Stimulated activated naive CD4-positive, alpha-beta T cell treated with Interleukin-2 at 50 U/mL for 16 hours (primary cell): ENCODE measurements around the gene KCNH6.
A peak's percentile ranks its signal among the peaks of the same experiment; 100 is the strongest.

Experiments
- DNase-seq: peaks from one replicate; lab custom pipeline; 2025; lab: John Stamatoyannopoulos, UW

Gene KCNH6, protein sequence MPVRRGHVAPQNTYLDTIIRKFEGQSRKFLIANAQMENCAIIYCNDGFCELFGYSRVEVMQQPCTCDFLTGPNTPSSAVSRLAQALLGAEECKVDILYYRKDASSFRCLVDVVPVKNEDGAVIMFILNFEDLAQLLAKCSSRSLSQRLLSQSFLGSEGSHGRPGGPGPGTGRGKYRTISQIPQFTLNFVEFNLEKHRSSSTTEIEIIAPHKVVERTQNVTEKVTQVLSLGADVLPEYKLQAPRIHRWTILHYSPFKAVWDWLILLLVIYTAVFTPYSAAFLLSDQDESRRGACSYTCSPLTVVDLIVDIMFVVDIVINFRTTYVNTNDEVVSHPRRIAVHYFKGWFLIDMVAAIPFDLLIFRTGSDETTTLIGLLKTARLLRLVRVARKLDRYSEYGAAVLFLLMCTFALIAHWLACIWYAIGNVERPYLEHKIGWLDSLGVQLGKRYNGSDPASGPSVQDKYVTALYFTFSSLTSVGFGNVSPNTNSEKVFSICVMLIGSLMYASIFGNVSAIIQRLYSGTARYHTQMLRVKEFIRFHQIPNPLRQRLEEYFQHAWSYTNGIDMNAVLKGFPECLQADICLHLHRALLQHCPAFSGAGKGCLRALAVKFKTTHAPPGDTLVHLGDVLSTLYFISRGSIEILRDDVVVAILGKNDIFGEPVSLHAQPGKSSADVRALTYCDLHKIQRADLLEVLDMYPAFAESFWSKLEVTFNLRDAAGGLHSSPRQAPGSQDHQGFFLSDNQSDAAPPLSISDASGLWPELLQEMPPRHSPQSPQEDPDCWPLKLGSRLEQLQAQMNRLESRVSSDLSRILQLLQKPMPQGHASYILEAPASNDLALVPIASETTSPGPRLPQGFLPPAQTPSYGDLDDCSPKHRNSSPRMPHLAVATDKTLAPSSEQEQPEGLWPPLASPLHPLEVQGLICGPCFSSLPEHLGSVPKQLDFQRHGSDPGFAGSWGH

DNA sequence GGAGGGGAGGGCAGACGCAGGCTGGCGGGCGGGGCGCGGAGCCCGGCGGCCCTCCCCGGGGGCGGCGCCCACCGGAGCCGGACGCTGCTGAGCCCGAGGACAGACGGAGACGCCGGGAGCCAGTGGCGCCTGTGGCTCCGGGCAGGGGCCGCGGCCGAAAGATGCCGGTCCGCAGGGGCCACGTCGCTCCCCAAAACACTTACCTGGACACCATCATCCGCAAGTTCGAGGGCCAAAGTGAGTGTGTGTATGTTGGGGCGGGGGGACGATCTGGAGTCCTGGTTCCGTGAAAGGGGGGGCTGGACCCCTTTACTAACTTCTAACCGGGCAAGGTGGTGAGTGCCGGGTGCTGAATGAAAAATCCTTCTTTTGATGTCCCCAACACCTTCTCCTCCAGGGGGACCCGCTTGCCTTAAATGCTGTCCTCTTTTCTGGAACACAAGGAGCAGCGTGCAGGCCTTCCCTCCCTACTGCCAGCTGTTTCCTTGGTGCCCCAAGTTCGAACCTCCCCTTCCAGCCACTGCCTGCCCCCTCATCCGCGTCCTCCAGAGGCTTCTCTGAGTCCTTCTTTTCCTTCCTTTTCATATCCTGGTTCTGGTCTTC is at the start of gene KCNH6:
TSS of gene KCNH6 (plus strand) at position 106 of the 603 bp plus-strand sequence. CDS start at position 162, 56 bp downstream.
- no peak for DNase-seq

DNA sequence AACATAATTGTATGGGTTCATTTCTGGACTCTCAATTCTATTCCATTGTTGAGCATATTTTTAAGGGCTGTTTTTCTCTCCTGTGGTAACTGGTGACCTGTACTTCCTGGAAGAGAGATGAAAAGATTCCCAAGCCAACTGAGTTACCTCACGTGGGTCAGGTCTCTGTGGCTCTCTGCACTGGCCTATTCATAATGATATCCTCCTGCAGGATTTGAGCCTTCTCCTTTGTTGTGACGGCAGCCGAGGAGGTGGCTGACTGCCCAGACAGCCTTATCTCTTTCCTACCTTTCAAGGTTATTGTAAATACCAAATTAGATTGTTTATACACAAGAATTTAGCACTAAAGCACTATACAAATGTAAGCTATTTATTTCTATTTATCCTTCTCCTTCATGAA is 49.0 kb upstream of the KCNH6 start:
- no peak for DNase-seq

GRCh38 chr17:63474586-63475460 is 48.3 kb upstream of the KCNH6 start:
- no peak for DNase-seq

DNA sequence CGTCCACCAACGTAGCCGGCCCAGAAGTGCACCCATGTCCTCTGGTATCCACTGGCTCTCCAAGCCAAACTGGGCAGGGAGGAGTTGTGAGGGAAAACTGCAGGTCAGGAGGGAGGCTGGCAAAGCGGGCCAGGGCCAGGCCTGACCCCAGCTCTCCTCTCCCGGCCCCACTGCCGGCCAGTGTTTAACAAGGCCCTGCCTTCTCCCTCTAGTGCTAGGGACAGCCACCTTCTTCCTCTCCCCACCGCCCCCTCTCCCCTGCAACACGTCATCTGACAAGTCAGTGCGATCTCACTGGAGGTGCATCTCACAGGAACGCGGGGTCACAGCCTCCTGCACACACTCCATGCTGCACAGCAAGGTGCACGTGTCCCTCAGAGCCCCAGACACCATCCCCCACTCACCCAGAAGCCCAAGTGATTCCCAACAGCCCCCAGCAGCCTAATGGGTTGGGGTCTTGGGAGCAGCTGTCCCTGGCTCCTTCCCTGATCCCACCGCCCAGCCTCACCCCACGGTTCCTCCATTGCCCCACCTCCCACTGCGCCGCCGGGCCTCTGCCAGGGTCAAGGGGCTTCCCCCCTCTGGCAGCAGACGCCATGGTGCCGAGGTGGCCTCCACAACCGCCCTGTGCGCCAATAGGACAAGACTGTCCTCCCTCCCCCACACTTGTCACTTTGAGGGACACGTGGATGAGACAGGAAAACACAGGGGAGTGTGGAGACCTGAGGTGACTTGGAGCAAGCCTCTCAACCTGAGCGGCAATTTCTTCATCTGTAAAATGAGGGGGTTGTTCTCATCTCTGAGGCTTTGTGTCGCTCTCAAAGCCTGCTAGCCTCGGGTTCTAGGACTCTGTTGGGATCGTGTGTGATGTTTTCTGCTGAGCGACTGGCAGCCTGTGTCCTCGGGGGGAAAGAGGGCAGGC is 47.4 kb upstream of the KCNH6 start:
- DNase-seq: no peak

DNA sequence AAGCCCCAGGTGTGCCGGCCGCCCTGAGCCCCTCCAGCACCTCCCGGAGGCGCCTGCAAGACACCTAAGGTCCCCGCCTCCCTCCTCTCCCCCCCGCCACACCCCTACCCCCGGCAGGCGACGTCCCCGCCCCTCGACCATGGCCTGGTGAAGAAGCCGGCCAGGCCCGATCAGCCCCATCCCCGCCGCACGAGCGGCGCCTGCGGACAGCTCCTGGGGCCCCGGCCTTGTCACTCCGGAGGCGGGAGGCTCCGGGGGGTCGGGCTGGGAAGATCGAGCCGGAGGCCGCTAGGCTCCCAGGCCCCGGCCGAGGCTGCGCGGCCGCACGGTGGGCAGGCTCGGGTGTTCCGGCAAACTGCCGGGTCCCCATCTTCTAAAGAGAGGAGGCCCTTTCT is 46.7 kb upstream of the KCNH6 start:
- DNase-seq: no peak

- peak; percentile 41 for DNase-seq
Measured at GRCh38 chr17:63476854-63477479, 46.2 kb upstream of the KCNH6 start, which contains the start of gene ACE. Gene ACE, plus strand, starts transcription at chr17:63477061. Its CDS starts 34 bp downstream, at chr17:63477095.

- DNase-seq: no peak
Measured at GRCh38 chr17:63477480-63478440, 45.4 kb upstream of the KCNH6 start.

GRCh38 chr17:63478814-63479494 is 44.2 kb upstream of the KCNH6 start:
- peak; percentile 75 for DNase-seq

GRCh38 chr17:63479495-63480184 is 43.5 kb upstream of the KCNH6 start:
- DNase-seq: no peak

- no peak for DNase-seq
Measured at GRCh38 chr17:63480192-63480784, 42.9 kb upstream of the KCNH6 start.

- DNase-seq: no peak
Measured at GRCh38 chr17:63480826-63481487, 42.2 kb upstream of the KCNH6 start.

DNA sequence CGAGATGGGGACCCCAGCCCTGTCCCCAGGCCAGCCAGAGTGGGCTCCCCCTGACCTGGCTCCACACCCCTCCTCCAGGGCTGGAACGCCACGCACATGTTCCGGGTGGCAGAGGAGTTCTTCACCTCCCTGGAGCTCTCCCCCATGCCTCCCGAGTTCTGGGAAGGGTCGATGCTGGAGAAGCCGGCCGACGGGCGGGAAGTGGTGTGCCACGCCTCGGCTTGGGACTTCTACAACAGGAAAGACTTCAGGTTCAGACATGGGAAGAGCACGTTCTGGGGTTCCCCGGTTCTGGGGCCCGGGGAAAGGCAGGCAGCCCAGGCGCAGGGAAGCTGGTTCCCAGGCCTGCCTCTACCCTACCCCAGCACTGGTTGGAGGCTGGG is 41.7 kb upstream of the KCNH6 start:
- no peak for DNase-seq

DNA sequence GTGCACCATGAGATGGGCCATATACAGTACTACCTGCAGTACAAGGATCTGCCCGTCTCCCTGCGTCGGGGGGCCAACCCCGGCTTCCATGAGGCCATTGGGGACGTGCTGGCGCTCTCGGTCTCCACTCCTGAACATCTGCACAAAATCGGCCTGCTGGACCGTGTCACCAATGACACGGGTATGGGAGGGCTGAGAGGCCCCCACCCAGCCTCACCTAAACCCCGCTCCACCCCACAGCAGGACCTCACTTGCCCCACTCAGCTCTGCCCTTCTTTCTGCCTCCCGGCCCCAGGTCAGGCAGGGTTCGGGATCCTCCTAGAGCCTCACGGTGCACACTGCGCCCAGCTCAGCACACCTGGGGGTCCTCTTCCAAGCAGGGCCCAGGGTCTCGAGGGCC is 40.6 kb upstream of the KCNH6 start:
- no peak for DNase-seq

DNA sequence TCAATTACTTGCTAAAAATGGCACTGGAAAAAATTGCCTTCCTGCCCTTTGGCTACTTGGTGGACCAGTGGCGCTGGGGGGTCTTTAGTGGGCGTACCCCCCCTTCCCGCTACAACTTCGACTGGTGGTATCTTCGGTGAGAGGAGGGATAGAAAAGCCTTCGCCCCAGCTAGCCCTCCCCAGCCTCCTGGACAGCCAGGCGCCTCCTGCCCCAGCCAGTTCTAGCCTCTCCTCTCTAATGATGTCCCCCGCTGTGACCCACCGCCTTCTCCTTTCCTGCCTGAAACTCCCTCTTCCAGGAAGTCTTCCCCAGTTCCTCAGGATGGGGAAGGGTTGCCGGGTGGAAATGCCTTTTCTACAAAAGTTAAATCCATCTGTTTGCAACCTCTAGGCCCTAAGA is 40.1 kb upstream of the KCNH6 start:
- DNase-seq: no peak

DNA sequence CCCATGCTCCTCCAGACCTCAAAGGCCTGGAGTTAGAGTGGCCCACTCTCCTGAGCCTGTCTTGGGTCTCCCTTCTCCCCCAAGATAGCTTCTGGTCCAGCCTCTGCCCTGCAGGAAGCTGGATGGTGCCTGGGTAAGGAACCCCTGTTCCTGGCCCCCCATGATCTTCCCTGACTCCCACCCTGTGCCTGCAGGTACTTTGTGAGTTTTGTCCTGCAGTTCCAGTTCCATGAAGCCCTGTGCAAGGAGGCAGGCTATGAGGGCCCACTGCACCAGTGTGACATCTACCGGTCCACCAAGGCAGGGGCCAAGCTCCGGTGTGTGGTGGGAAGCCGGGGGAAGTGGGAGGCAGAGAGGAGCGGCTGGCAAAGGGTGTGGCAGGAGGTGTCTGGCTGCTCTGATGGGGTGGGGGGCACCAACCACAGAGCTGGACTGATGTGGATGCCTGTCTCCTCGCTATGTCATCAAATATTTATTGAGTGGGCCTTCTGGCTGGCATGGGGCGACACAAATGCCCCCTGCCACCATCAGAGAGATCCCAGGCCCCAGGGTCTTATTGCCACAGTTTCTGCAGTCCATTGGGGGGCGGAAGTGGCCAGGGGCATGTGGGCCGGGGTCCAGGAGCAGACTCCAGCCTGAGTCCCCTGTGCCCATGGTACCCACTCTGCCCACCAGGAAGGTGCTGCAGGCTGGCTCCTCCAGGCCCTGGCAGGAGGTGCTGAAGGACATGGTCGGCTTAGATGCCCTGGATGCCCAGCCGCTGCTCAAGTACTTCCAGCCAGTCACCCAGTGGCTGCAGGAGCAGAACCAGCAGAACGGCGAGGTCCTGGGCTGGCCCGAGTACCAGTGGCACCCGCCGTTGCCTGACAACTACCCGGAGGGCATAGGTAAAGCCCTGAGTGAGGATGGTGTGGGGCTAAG is 39.2 kb upstream of the KCNH6 start:
- DNase-seq: no peak
